ENCODE measurements around the gene ACVR1B.

DNA sequence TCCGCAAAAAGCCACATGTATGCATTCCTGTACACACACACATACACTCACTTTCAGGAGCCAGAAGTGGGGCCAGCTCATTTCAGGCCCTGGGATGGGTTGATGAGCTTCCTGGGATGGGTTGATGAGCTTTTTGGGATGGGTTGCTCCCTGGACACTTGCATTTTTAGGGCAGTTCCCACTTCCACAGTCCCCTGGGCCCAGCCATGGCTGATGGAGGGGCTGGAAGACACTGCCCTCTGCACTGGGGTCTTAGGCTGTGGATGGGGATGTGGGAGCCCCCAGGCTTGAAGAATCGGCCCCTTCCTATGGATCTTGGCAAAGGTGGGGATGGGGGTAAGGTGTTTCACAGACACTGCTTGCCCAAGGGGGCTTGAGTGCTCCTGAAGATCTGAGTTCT is 31.5 kb upstream of the ACVR1B start:
- TF ChIP-seq, protein P1, sequence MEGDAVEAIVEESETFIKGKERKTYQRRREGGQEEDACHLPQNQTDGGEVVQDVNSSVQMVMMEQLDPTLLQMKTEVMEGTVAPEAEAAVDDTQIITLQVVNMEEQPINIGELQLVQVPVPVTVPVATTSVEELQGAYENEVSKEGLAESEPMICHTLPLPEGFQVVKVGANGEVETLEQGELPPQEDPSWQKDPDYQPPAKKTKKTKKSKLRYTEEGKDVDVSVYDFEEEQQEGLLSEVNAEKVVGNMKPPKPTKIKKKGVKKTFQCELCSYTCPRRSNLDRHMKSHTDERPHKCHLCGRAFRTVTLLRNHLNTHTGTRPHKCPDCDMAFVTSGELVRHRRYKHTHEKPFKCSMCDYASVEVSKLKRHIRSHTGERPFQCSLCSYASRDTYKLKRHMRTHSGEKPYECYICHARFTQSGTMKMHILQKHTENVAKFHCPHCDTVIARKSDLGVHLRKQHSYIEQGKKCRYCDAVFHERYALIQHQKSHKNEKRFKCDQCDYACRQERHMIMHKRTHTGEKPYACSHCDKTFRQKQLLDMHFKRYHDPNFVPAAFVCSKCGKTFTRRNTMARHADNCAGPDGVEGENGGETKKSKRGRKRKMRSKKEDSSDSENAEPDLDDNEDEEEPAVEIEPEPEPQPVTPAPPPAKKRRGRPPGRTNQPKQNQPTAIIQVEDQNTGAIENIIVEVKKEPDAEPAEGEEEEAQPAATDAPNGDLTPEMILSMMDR (conservative IDR thresholded peaks at IDR 0.05; ENCODE audit: low read depth in 2 of 2), result no peak
- TF ChIP-seq EZH2phosphoT487 (IDR thresholded peaks at IDR 0.05; ENCODE audit: unreplicated experiment) (no peak), EZH2 (IDR thresholded peaks at IDR 0.05; ENCODE audit: low read depth, unreplicated experiment) (no peak), CREB1 (CRISPR knock-in tag; IDR thresholded peaks at IDR 0.05; ENCODE audit: low read depth) (no peak), POLR2AphosphoS5 (IDR thresholded peaks at IDR 0.05; ENCODE audit: low read depth) (no peak), ZNF331 (CRISPR knock-in tag; IDR thresholded peaks at IDR 0.05; ENCODE audit: low read depth) (no peak)
- TF ChIP-seq, protein P2, sequence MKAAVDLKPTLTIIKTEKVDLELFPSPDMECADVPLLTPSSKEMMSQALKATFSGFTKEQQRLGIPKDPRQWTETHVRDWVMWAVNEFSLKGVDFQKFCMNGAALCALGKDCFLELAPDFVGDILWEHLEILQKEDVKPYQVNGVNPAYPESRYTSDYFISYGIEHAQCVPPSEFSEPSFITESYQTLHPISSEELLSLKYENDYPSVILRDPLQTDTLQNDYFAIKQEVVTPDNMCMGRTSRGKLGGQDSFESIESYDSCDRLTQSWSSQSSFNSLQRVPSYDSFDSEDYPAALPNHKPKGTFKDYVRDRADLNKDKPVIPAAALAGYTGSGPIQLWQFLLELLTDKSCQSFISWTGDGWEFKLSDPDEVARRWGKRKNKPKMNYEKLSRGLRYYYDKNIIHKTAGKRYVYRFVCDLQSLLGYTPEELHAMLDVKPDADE (IDR thresholded peaks at IDR 0.05), result no peak

Data from GM23338 (cell line).